ENCODE measurements around the gene CACNA1C.

CACNA1C gene

DNA sequence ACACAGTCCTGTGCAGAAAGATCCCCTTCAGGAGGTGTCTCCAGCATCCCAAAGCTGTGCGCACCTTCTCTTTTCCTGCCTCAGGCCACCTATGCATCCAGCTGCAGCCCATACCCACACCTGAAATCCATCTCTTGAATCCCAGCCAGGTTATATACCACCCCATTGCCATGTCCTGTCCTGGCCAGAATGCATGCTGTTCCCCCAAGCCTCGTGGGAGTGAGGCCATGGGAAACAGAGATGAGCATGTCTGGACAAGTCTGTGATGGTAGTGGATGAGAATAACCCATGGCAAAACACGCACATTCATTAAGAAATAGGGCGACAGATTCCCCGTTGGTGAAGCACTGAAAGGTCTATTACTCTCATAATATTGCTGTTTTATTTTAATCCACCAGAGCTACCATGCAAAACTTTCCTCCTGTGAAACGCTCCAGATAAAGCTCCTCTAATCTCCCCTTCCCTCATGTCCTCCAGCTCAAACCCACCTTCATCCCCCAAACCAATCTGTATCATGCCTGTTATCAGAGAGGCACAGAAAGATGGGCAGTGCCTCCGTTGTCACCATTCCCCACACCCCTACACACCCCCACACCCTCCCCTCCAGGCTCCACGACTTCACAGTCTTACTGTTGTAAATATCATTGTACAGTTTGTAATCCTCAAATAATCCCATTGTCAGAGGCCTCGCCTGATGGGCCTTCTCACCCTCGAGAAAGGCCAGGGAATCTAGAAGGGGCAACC lies 644.4 kb downstream of the CACNA1C start:
- DNase-seq (ENCODE audit: insufficient read length, low spot score) (no peak), FAIRE-seq (no peak)
- no peak for TF ChIP-seq CTCF (IDR thresholded peaks at IDR 0.05; ENCODE audit: insufficient read depth, missing control alignments)

DNA sequence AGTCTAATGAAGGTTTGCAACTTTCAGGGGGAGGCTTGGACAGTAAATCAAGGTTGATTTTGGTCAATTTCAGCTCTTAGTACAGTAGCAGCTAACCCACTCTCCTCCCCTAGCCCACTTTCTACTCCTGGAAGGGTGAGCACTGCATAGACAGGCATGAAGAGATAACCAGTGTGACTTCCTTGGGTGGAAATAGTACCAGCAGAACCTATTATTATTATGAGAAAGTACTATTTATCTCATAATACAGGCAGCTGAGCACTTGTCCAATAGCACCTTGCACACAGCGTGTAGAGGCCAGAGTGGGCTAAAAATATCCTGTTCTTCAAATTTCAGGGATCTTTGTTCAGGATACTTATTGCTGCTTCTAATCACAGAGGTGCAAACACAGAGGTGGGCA lies 645.8 kb downstream of the CACNA1C start:
- DNase-seq (ENCODE audit: insufficient read length, low spot score) (no peak), FAIRE-seq (no peak)
- no peak for TF ChIP-seq CTCF (IDR thresholded peaks at IDR 0.05; ENCODE audit: insufficient read depth, missing control alignments)

- no peak for FAIRE-seq
- DNase-seq (ENCODE audit: insufficient read length, low spot score) = no peak
- no peak for TF ChIP-seq CTCF (IDR thresholded peaks at IDR 0.05; ENCODE audit: insufficient read depth, missing control alignments)
These were observed 657.9 kb downstream of the CACNA1C start for GRCh38 chr12:2710701-2711100.

- DNase-seq (ENCODE audit: insufficient read length, low spot score) (no peak), FAIRE-seq (no peak)
- TF ChIP-seq CTCF (IDR thresholded peaks at IDR 0.05; ENCODE audit: insufficient read depth, missing control alignments) = no peak
These were observed 666.6 kb downstream of the CACNA1C start for GRCh38 chr12:2719392-2719791.

DNA sequence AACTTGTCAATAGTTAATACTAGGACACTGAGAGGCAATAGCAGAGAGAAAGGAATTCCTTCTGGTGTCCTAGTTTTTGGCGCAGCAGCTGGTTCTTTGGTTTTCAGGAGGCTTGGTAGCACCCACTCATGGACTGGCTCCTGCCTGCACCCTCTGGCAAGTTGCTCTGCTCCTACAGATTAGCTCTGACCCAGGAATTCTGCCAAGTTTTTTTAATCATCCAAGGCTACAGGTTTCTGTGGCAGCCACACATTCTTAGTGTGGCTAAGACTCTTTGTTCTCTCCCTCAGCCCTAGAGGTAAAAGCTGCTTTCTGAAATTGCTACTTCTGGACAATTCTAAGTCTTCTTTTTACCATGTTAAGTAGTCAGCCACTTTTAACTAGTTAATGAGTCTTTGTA lies 670.0 kb downstream of the CACNA1C start:
- FAIRE-seq (no peak), DNase-seq (ENCODE audit: insufficient read length, low spot score) (no peak)
- no peak for TF ChIP-seq CTCF (IDR thresholded peaks at IDR 0.05; ENCODE audit: insufficient read depth, missing control alignments)

DNA sequence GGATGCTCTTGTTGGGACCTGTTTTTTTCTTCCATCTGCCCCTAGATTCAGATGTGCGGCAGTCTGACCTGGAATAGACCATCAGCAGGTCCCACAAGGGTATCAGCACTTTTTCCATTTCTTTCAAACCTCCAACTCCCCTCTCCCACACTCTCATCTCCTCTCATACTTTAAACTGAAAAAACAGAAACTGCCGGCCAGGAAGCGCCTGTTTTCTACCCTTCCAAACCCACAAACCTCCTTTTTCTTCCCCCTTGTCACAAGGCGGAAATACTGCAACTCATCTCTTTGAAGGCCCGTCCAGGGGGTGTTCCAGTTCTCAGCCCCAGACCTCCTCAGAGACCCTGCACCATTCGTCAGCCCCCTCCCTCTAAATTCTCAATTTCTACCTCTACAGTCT lies 679.5 kb downstream of the CACNA1C start:
- DNase-seq (ENCODE audit: insufficient read length, low spot score) = no peak
- TF ChIP-seq CTCF (IDR thresholded peaks at IDR 0.05; ENCODE audit: insufficient read depth, missing control alignments) = no peak
- FAIRE-seq = no peak

GRCh38 chr12:2733493-2734355 lies 680.9 kb downstream of the CACNA1C start:
- FAIRE-seq (no peak), DNase-seq (ENCODE audit: insufficient read length, low spot score) (no peak)
- TF ChIP-seq CTCF (IDR thresholded peaks at IDR 0.05; ENCODE audit: insufficient read depth, missing control alignments) = no peak

All from D721Med (cell line).